ENCODE results near the gene EML2. TPM values are rescaled to one million over a fixed set of nuclear protein-coding genes. Genes with fewer than 3 reads are reported as not detected.

Gene EML2
- total RNA-seq, 1 donor from 2014 or later: 33.4 TPM

GRCh38 chr19:45657520-45658167 lies 18.4 kb upstream of the EML2 start:
- intact Hi-C loops (cut with micrococcal nuclease): no loop called here
- no peak for DNase-seq
- ATAC-seq: no peak

GRCh38 chr19:45655073-45655472 lies 15.9 kb upstream of the EML2 start:
- intact Hi-C loops (cut with micrococcal nuclease): no loop called here
- DNase-seq (no peak), ATAC-seq (no peak)

GRCh38 chr19:45653634-45654033 lies 14.4 kb upstream of the EML2 start:
- no peak for ATAC-seq
- DNase-seq: no peak
- intact Hi-C loops (cut with micrococcal nuclease): no loop called here

GRCh38 chr19:45650722-45651121 lies 11.5 kb upstream of the EML2 start:
- ATAC-seq: no peak
- intact Hi-C loops (cut with micrococcal nuclease): no loop called here

GRCh38 chr19:45646345-45646698 lies 7.1 kb upstream of the EML2 start:
- no peak for ATAC-seq
- no peak for DNase-seq
- intact Hi-C loops (cut with micrococcal nuclease): no loop called here

More at GRCh38 chr19:45650722-45651121, 11.5 kb upstream of the EML2 start:
- no peak for DNase-seq

GRCh38 chr19:45645631-45646344 lies 6.6 kb upstream of the EML2 start:
- DNase-seq: peak; percentile 87
- intact Hi-C loops (cut with micrococcal nuclease): no loop called here
- ATAC-seq: peak; percentile 81

- intact Hi-C loops (cut with micrococcal nuclease): no loop called here
- DNase-seq: peak; percentile 35
- no peak for ATAC-seq
Observed at GRCh38 chr19:45645068-45645630, 6.0 kb upstream of the EML2 start.

GRCh38 chr19:45643927-45644771 lies 5.0 kb upstream of the EML2 start:
- ATAC-seq (no peak), DNase-seq (no peak)
- intact Hi-C loops (cut with micrococcal nuclease): loop anchor here (5.0 kb wide), 1 partner anchor 122 kb away; no protein-coding TSS in a partner anchor

GRCh38 chr19:45643024-45643926 lies 4.1 kb upstream of the EML2 start:
- ATAC-seq: peak; percentile 57
- intact Hi-C loops (cut with micrococcal nuclease): loop anchor here (5.0 kb wide), 1 partner anchor 121 kb away; no protein-coding TSS in a partner anchor

GRCh38 chr19:45641274-45642105 lies 2.3 kb upstream of the EML2 start:
- ATAC-seq (peak; percentile 44), DNase-seq (peak; percentile 77)
- intact Hi-C loops (cut with micrococcal nuclease): loop anchor here (5.0 kb wide), 1 partner anchor 119 kb away; no protein-coding TSS in a partner anchor

More at GRCh38 chr19:45643024-45643926, 4.1 kb upstream of the EML2 start:
- DNase-seq: peak; percentile 93

- ATAC-seq (no peak), DNase-seq (no peak)
- intact Hi-C loops (cut with micrococcal nuclease): loop anchor here (5.0 kb wide), 1 partner anchor 119 kb away; no protein-coding TSS in a partner anchor
Observed at GRCh38 chr19:45640849-45641273, 1.7 kb upstream of the EML2 start.

- DNase-seq (no peak), ATAC-seq (no peak)
- intact Hi-C loops (cut with micrococcal nuclease): no loop called here
Observed at GRCh38 chr19:45637890-45638667, 1.1 kb downstream of the EML2 start.

GRCh38 chr19:45636902-45637301 lies 2.3 kb downstream of the EML2 start:
- ATAC-seq (no peak), DNase-seq (no peak)
- intact Hi-C loops (cut with micrococcal nuclease): no loop called here

- ATAC-seq (no peak), DNase-seq (no peak)
- intact Hi-C loops (cut with micrococcal nuclease): no loop called here
Observed at GRCh38 chr19:45636275-45636674, 2.9 kb downstream of the EML2 start.

- intact Hi-C loops (cut with micrococcal nuclease): no loop called here
- peak; percentile 95 for ATAC-seq
- DNase-seq: peak; percentile 83
Observed at GRCh38 chr19:45632468-45633196, 6.6 kb downstream of the EML2 start.

- intact Hi-C loops (cut with micrococcal nuclease): no loop called here
- ATAC-seq (no peak), DNase-seq (no peak)
Observed at GRCh38 chr19:45630463-45630862, 8.7 kb downstream of the EML2 start.

All from left ventricle myocardium superior (tissue), 1 donor.